Endothelial cell of umbilical vein (primary cell): ENCODE measurements around the gene MTCL1. TPM values are rescaled to one million over a fixed set of nuclear protein-coding genes. Genes with fewer than 3 reads are reported as not detected.

Experiments used
- BruUV-seq: library from RNA; stranded (reverse); fragments of 400-500 nt; replicated peaks from 2 replicates; lab custom pipeline; 2021; lab: Mats Ljungman, UMichigan
- CTCF ChIA-PET: fragments of 300-600, 350-600 bp; sonication (Branson Sonifier 250); formaldehyde crosslinking; loops from one replicate; lab custom pipeline; 2021; ENCODE audit warnings: antibody characterized with exemption, inconsistent platforms; lab: Charles Lee
- POLR2A ChIA-PET: fragments of 300-600, 350-600 bp; sonication (Branson Sonifier 250); formaldehyde crosslinking; loops from one replicate; lab custom pipeline; 2021; ENCODE audit warnings: antibody characterized with exemption, inconsistent platforms; lab: Charles Lee
- DNase-seq: peaks from one replicate; pipeline ENCODE4 v3.0.0-alpha.2; 2011; ENCODE audit warnings: low read depth, low spot score
- FAIRE-seq: peaks from 2 replicates; lab custom pipeline; 2011; peaks lifted over from hg19 to GRCh38; lab: Jason Lieb, UNC
- H2AFZ ChIP-seq: 2 replicates; pipeline ENCODE4 v1.6.0; 2012; ENCODE audit warnings: low read depth, low read length, control low read depth, inconsistent platforms
- H3K27ac ChIP-seq: 2 replicates; pipeline ENCODE4 v1.5.1; 2011; ENCODE audit warnings: low read depth, mild to moderate bottlenecking, control low read depth, low read length, moderate library complexity; ENCODE audit not compliant: insufficient read depth
- H3K27me3 ChIP-seq, 2 experiments: 2 replicates each; pipeline versions ENCODE4 v1.6.0 to v1.6.1; 2011; ENCODE audit warnings: low read length in 2 of 2, mixed read lengths in 1 of 2; ENCODE audit not compliant: control insufficient read depth in 2 of 2, insufficient read depth in 2 of 2
- H3K36me3 ChIP-seq, 2 experiments: 2 replicates in 1 of 2; 3 replicates in 1 of 2; pipeline ENCODE4 v1.5.1; 2011; ENCODE audit warnings: low read length in 2 of 2, mild to moderate bottlenecking in 1 of 2, moderate library complexity in 1 of 2; ENCODE audit not compliant: control insufficient read depth in 2 of 2, insufficient read depth in 2 of 2; ENCODE audit errors: extremely low read depth in 1 of 2
- H3K4me1 ChIP-seq: 3 replicates; pipeline ENCODE4 v1.5.1; 2011; ENCODE audit warnings: mild to moderate bottlenecking, low read length; ENCODE audit not compliant: control insufficient read depth, insufficient read depth; ENCODE audit errors: extremely low read depth
- H3K4me2 ChIP-seq: 2 replicates; pipeline ENCODE4 v1.6.1; 2011; ENCODE audit warnings: low read length, control low read depth, mixed read lengths; ENCODE audit not compliant: insufficient read depth
- H3K4me3 ChIP-seq, 3 experiments: fragments of 200-600 bp in 1 of 3; sonication (generic), shearing (Covaris generic) in 1 of 3; replicated peaks in 1 of 3; 2 replicates each; pipeline ENCODE4 v1.5.1; 2011 to 2016; ENCODE audit warnings: control low read depth in 3 of 3, low read length in 3 of 3, mild to moderate bottlenecking in 2 of 3, inconsistent platforms in 1 of 3, low read depth in 1 of 3, moderate library complexity in 1 of 3; ENCODE audit not compliant: insufficient read depth in 1 of 3
- H3K79me2 ChIP-seq: 2 replicates; pipeline ENCODE4 v1.6.0; 2012; ENCODE audit warnings: low read length, inconsistent platforms; ENCODE audit not compliant: control insufficient read depth, insufficient read depth
- H3K9ac ChIP-seq: replicated peaks from 2 replicates; pipeline ENCODE3; 2011; ENCODE audit warnings: low read length, control low read depth; ENCODE audit not compliant: insufficient read depth; ENCODE audit errors: extremely low read depth
- H3K9me1 ChIP-seq: replicated peaks from 3 replicates; pipeline ENCODE4 v1.6.0; 2011; ENCODE audit warnings: mild to moderate bottlenecking, low read length; ENCODE audit not compliant: control insufficient read depth, insufficient read depth; ENCODE audit errors: extremely low read depth
- H3K9me3 ChIP-seq: replicated peaks from 2 replicates; pipeline ENCODE4 v1.5.1; 2012; ENCODE audit warnings: low read length, inconsistent platforms; ENCODE audit not compliant: control insufficient read depth, insufficient read depth
- H4K20me1 ChIP-seq: replicated peaks from 2 replicates; pipeline ENCODE3; 2011; ENCODE audit warnings: mild to moderate bottlenecking, low read length; ENCODE audit not compliant: control insufficient read depth, insufficient read depth; ENCODE audit errors: extremely low read depth
- EZH2 ChIP-seq: IDR thresholded peaks from 2 replicates; pipeline ENCODE4 v1.6.1; 2012; ENCODE audit warnings: borderline replicate concordance, low read depth, mild to moderate bottlenecking, moderate library complexity, low read length, inconsistent platforms; ENCODE audit not compliant: severe bottlenecking
- FOS ChIP-seq: IDR thresholded peaks from 2 replicates; pipeline ENCODE4 v1.6.1; 2011; ENCODE audit warnings: mild to moderate bottlenecking, low read length, moderate library complexity, borderline replicate concordance; ENCODE audit not compliant: insufficient read depth
- GATA2 ChIP-seq: IDR thresholded peaks from 2 replicates; pipeline ENCODE4 v1.7.0; 2011; ENCODE audit warnings: low read depth, mild to moderate bottlenecking, moderate library complexity, mixed read lengths, low read length; ENCODE audit not compliant: insufficient read length, insufficient read depth
- JUN ChIP-seq: IDR thresholded peaks from 2 replicates; pipeline ENCODE4 v1.6.1; 2011; ENCODE audit warnings: borderline replicate concordance, low read depth; ENCODE audit not compliant: insufficient read length, insufficient read depth
- MYC ChIP-seq: IDR thresholded peaks from one replicate; pipeline ENCODE4 v1.6.1; 2011; ENCODE audit warnings: mild to moderate bottlenecking, low read depth, low read length
- POLR2A ChIP-seq: IDR thresholded peaks from 2 replicates; pipeline ENCODE4 v1.6.1; 2012; ENCODE audit warnings: low read depth, mild to moderate bottlenecking, control low read depth, low read length
- POLR2AphosphoS5 ChIP-seq: IDR thresholded peaks from 2 replicates; pipeline ENCODE4 v1.6.1; 2012; ENCODE audit warnings: low read depth, mild to moderate bottlenecking, control low read depth, low read length, moderate library complexity; ENCODE audit not compliant: insufficient read depth
- dilution Hi-C: fragments of 300-500 bp; cut with MboI; formaldehyde crosslinking; loops from one replicate; pipeline ENCODE4 v1.15.0; 2019; ENCODE audit warnings: low sequenced_read_pairs; ENCODE audit not compliant: extremely low pct_ligation_motif_present
- intact Hi-C: fragments of 100-400 bp; cut with micrococcal nuclease; formaldehyde crosslinking; loops from one replicate; pipeline ENCODE4 v1.10.0; 2022
- polyA plus RNA-seq, 4 experiments: library from polyadenylated mRNA; depleted of rRNA in 3 of 4; stranded (reverse) in 3 of 4; unstranded in 1 of 4; fragments of >200 nt; gene quantifications; 2 replicates each; pipeline versions ENCODE4 v1.2.1 to v1.2.3, GENCODE V29; 2011 to 2012; ENCODE audit warnings: missing spikeins in 1 of 4
- total RNA-seq: library from RNA; stranded (reverse); gene quantifications from 2 replicates; pipeline ENCODE4 v1.2.3, GENCODE V29; 2021
- TF ChIP-seq, protein P1 (sequence below): IDR thresholded peaks from 2 replicates; pipeline ENCODE4 v1.6.1; 2011; ENCODE audit not compliant: insufficient read depth, insufficient read length
- TF ChIP-seq, protein P2 (sequence below), 2 donors: IDR thresholded peaks; 1 replicate in 1 of 2; 2 replicates in 1 of 2; pipeline ENCODE4 v1.5.1; 2011; ENCODE audit warnings: low read length in 2 of 2, mild to moderate bottlenecking in 2 of 2, moderate library complexity in 2 of 2, control low read depth in 1 of 2, inconsistent platforms in 1 of 2, low read depth in 1 of 2; ENCODE audit not compliant: insufficient read depth in 1 of 2; ENCODE audit errors: extremely low read depth in 1 of 2

The MTCL1 gene
- total and polyA plus RNA-seq, 2 donors (not counting 3 experiments of a cell fraction or from before 2014, with no cell fraction given): 11.9 to 75.7 TPM

DNA sequence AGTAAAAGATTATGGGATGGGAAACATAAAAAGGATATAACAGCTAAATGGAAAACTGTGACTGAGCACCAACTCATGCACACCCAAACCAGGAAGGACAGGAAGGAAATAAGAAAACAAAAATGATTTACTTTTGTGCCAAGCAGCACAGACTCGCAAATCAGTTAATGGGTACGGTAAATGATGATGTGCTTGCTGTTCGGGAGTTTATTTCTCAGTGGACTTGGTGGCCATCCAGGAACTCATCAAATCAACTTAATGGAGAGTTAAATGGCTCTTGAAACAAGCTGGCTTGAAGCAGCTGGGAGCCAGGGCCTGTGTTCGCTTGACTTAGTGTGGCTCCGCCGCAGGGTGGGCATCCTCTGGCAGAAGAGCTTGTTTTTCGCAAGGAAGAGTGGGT, 36.2 kb downstream of the MTCL1 start:
- TF ChIP-seq JUN (no peak), EZH2 (no peak)
- Histone ChIP-seq H3K4me1 (peaks cover 42% of the 10 kb centered on the region), H3K9ac (peak overlapping the region; percentile 1), H2AFZ (no peak overlapping the region), H4K20me1 (no peaks in the 10 kb centered on the region), H3K9me3 (no peaks in the 10 kb centered on the region), H3K27ac (peak overlapping the region; percentile 65), H3K4me3 (no peak overlapping the region), H3K79me2 (peaks cover 63% of the 10 kb centered on the region), H3K27me3 (no peaks in the 10 kb centered on the region), H3K36me3 (no peaks in the 10 kb centered on the region), H3K9me1 (no peaks in the 10 kb centered on the region), H3K4me2 (peak overlapping the region; percentile 44)
- peak; percentile 73 for FAIRE-seq
- ChIA-PET POLR2A (no interaction called here), CTCF (interaction anchor here (0.9 to 4.5 kb wide), 3 partner anchors 35 to 45 kb away, joined by 4 to 21 read pairs (median 7); no protein-coding TSS in a partner anchor)
- dilution Hi-C loops: no loop called here
- TSS peak; percentile 23 for BruUV-seq
- intact Hi-C loops: no loop called here
- DNase-seq: peak; percentile 41

DNA sequence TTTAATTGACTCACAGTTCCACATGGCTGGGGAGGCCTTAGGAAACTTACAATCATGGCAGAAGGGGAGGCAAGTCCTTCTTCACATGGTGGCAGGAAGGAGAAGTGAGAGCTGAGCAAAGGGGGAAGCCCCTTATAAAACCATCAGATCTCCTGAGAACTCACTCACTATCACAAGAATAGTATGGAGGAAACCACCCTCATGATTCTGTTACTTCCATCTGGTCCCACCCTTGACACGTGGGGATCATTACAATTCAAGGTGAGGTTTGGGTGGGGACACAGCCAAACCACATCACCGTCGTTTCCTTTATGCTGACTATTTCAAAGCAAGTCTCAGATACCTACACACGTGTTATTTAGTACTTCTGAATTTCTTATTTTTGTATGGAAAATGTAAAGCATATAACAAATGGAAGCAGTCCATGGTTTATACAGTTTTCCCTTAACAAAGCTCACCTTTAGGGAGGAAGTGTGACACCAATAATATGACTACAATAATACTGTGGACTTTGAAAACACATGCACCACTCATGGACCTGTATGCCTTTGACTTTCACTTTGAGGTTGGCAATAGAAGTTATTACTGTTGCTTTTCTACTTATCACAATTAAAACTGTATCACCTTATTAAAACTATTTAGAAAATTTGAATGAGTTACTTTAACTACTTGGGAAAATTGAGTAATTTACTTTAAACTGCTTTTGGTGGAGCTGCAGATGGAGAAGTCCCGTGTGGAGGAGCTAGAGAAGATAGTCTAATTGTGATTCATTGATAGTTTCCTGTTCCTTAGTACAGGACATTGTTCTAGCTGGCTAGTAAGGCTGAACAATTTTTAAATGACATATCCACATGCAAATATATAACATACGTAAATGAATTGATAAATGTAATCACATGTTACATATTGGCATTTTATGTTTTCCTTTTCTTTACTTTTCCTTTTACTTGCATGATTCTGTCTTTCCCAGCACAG, 37.3 kb downstream of the MTCL1 start:
- DNase-seq (peak; percentile 55), FAIRE-seq (peak; percentile 83)
- no peak overlapping the region for H2AFZ ChIP-seq
- no peaks in the 10 kb centered on the region for H3K27me3 ChIP-seq
- BruUV-seq: no TSS peak
- H3K79me2 ChIP-seq: peaks cover 60% of the 10 kb centered on the region
- dilution Hi-C loops (no loop called here), intact Hi-C loops (no loop called here)
- no peaks in the 10 kb centered on the region for H3K9me1 ChIP-seq
- peak overlapping the region; percentile 48 for H3K4me2 ChIP-seq
- ChIA-PET POLR2A (interaction anchor here (0.7 to 1.0 kb wide), 2 partner anchors 8 to 13 kb away, joined by 3 read pairs; no protein-coding TSS in a partner anchor), CTCF (interaction anchor here (1.4 to 4.5 kb wide), 2 partner anchors 14 to 36 kb away, joined by 8 to 21 read pairs; no protein-coding TSS in a partner anchor)
- TF ChIP-seq, protein P1, sequence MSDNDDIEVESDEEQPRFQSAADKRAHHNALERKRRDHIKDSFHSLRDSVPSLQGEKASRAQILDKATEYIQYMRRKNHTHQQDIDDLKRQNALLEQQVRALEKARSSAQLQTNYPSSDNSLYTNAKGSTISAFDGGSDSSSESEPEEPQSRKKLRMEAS: no peak
- TF ChIP-seq JUN: peak; percentile 59
- TF ChIP-seq, protein P2, sequence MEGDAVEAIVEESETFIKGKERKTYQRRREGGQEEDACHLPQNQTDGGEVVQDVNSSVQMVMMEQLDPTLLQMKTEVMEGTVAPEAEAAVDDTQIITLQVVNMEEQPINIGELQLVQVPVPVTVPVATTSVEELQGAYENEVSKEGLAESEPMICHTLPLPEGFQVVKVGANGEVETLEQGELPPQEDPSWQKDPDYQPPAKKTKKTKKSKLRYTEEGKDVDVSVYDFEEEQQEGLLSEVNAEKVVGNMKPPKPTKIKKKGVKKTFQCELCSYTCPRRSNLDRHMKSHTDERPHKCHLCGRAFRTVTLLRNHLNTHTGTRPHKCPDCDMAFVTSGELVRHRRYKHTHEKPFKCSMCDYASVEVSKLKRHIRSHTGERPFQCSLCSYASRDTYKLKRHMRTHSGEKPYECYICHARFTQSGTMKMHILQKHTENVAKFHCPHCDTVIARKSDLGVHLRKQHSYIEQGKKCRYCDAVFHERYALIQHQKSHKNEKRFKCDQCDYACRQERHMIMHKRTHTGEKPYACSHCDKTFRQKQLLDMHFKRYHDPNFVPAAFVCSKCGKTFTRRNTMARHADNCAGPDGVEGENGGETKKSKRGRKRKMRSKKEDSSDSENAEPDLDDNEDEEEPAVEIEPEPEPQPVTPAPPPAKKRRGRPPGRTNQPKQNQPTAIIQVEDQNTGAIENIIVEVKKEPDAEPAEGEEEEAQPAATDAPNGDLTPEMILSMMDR (IDR thresholded peaks at IDR 0.05; ENCODE audit: extremely low read depth in 1 of 2, insufficient read depth in 1 of 2, low read depth in 1 of 2, low read length in 2 of 2): no peak
- TF ChIP-seq GATA2: no peak
- TF ChIP-seq EZH2: no peak
- no peak for TF ChIP-seq POLR2AphosphoS5
- no peak for TF ChIP-seq MYC
- TF ChIP-seq FOS: peak; percentile 55
- no peak for TF ChIP-seq POLR2A
- H3K9me3 ChIP-seq: no peaks in the 10 kb centered on the region
- peaks cover 53% of the 10 kb centered on the region for H3K4me1 ChIP-seq
- H3K9ac ChIP-seq: no peak overlapping the region
- H4K20me1 ChIP-seq: no peaks in the 10 kb centered on the region
- no peak overlapping the region for H3K4me3 ChIP-seq
- peak overlapping the region; percentile 65 for H3K27ac ChIP-seq
- H3K36me3 ChIP-seq: no peaks in the 10 kb centered on the region
